Measurements from ENCODE around the gene BCL2. TPM values are rescaled to one million over a fixed set of nuclear protein-coding genes. Genes with fewer than 3 reads are reported as not detected.

Gene BCL2
- total RNA-seq, 4 donors from 2014 or later: 14.3 to 34.8 (median 23.5) TPM

DNA sequence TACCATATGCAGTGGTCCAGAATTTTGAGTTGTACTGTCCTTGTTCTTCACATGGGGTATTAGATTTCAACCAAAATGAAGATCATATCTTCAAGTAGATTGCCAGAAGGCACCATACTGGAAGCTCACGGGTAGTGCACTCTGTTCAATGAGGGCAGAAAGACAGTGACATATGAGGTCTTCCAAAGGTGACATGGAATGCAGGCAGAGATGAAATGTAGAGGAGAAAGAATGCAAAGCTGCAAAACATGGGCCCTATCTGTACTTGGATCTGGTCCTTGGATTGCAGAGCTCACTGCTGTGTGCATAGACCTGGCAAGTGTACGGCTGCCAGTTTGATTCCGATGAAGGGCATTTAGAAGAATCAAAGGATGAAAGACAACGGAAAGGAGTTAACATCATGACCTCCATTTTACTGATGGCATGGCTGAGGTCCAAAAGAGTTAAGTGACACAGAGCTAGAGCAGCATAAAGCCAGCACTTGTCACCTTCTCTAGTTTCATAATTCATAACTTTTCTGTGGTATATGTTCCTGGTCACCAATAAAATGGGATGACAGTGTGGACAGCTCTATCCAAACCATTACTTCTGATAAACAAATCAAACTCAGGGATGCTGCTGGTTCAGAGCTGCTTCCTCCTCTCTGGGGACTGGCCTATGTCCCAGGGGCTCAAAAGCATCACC lies 64.7 kb downstream of the BCL2 start:
- no peak for TF ChIP-seq EP300 (IDR thresholded peaks at IDR 0.05; ENCODE audit: low read depth)
- TF ChIP-seq POLR2A (IDR thresholded peaks at IDR 0.05): no peak
- no peak for TF ChIP-seq POLR2AphosphoS5 (IDR thresholded peaks at IDR 0.05)
- TF ChIP-seq, protein P1, sequence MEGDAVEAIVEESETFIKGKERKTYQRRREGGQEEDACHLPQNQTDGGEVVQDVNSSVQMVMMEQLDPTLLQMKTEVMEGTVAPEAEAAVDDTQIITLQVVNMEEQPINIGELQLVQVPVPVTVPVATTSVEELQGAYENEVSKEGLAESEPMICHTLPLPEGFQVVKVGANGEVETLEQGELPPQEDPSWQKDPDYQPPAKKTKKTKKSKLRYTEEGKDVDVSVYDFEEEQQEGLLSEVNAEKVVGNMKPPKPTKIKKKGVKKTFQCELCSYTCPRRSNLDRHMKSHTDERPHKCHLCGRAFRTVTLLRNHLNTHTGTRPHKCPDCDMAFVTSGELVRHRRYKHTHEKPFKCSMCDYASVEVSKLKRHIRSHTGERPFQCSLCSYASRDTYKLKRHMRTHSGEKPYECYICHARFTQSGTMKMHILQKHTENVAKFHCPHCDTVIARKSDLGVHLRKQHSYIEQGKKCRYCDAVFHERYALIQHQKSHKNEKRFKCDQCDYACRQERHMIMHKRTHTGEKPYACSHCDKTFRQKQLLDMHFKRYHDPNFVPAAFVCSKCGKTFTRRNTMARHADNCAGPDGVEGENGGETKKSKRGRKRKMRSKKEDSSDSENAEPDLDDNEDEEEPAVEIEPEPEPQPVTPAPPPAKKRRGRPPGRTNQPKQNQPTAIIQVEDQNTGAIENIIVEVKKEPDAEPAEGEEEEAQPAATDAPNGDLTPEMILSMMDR (IDR thresholded peaks at IDR 0.05): no peak
- H3K4me3 ChIP-seq: no peak overlapping the region
- H3K27me3 ChIP-seq: no peaks in the 10 kb centered on the region
- 82 to 94% methylated on average over 3 to 4 of the region's 4 CpGs for WGBS, 2 donors (ENCODE audit: low coverage in 1 of 2)
- intact Hi-C loops (cut with DNase I; ENCODE audit: low total_unique reads) (no loop called here), in situ Hi-C loops (cut with MboI; ENCODE audit: low pct_ligation_motif_present in 1 of 4, low pct_unique_long_range_greater_than_20kb in 1 of 4, low sequenced_read_pairs in 3 of 4) (no loop called here)
- no peaks in the 10 kb centered on the region for H3K36me3 ChIP-seq
- H3K27ac ChIP-seq: no peak overlapping the region
- H3K9me3 ChIP-seq: no peaks in the 10 kb centered on the region
- H3K4me1 ChIP-seq: peaks cover 5 to 40% (median 28%) of the 10 kb centered on the region in 4 donors
- DNase-seq: no peak

DNA sequence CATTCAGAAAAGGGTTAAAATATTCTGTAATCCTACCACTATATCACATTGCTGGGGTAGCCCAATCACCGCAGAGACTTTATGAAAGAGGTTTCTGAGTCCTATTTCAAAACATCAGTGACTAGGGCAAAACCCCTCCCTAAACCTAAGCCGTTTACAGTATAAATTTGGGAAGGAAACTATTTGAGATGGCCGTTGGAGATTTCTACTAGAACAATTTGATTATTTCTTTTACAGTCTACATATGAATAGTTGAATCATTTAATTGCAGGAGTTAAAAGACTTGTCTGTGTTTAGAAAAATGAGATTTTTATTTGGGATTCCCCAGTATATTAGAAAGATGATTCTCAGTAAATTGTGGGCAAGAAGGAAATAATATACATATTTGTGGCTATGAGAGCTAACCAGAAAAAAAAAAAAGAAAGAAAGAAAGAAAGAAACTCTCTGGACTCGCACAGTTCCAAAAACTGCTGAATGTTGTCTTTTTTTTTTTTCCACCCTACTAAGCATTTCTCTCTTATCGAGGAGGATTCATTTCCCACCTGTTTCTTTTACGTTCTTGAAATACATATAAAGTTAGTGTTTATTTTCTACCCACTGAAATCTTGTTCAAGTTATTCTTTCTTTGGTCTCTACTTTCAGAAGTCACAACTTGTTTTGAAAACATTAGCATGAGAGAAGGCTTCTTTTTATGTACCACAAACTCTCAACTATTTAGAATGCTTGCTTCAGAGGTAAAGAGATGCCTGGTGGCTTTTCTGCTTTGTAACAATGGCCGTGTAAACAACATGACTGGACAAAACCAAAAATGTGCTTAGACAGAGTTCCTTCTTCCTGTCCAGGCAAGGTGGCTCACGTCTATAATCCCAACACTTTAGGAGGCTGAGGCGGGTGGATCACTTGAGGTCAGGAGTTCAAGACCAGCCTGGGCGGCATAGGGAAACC lies 65.9 kb downstream of the BCL2 start:
- H3K4me3 ChIP-seq: no peak overlapping the region
- H3K36me3 ChIP-seq: no peaks in the 10 kb centered on the region
- H3K27ac ChIP-seq: peak overlapping the region; percentile 58 to 75 (median 70)
- no peaks in the 10 kb centered on the region for H3K9me3 ChIP-seq
- TF ChIP-seq POLR2A (IDR thresholded peaks at IDR 0.05) (no peak), POLR2AphosphoS5 (IDR thresholded peaks at IDR 0.05) (no peak), EP300 (IDR thresholded peaks at IDR 0.05; ENCODE audit: low read depth) (no peak)
- TF ChIP-seq, protein P1 (IDR thresholded peaks at IDR 0.05): no peak
- intact Hi-C loops (cut with DNase I; ENCODE audit: low total_unique reads): no loop called here
- H3K4me1 ChIP-seq: peaks cover 5 to 36% (median 27%) of the 10 kb centered on the region in 4 donors
- no peak for DNase-seq
- WGBS, 2 donors (ENCODE audit: low coverage in 1 of 2): 11 to 44% methylated on average over 6 to 10 of the region's 10 CpGs
- in situ Hi-C loops (cut with MboI; ENCODE audit: low pct_ligation_motif_present in 1 of 4, low pct_unique_long_range_greater_than_20kb in 1 of 4, low sequenced_read_pairs in 3 of 4): no loop called here
- no peaks in the 10 kb centered on the region for H3K27me3 ChIP-seq

DNA sequence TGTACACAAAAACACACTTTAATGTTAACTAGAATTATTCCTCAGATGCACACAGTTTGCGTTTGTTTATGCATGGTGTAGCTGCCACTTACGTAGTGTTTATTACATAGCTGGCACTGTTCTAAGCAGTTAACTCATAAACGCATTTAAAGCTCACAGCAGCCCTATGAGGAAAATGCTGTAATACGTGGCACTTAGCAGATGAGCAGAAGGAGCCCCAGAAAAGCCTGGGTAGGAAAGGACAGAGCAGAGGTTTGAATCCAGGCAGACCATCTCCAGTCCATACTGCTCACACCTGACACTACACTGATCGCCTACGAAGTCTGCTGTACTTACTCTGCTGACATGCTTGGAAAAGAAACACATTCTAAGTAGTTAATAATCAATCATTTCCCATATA lies 66.6 kb downstream of the BCL2 start:
- Histone ChIP-seq H3K27ac (peak overlapping the region; percentile 58 to 75 (median 70)), H3K27me3 (no peaks in the 10 kb centered on the region), H3K4me3 (no peak overlapping the region), H3K36me3 (no peaks in the 10 kb centered on the region), H3K9me3 (no peaks in the 10 kb centered on the region), H3K4me1 (peaks cover 5 to 35% (median 25%) of the 10 kb centered on the region in 4 donors)
- WGBS, 2 donors (ENCODE audit: low coverage in 1 of 2): 33 to 37% methylated on average over 6 of the region's 6 CpGs
- no peak for DNase-seq
- TF ChIP-seq POLR2AphosphoS5 (IDR thresholded peaks at IDR 0.05): peak in 1 of 3 donors; percentile 8
- no peak for TF ChIP-seq POLR2A (IDR thresholded peaks at IDR 0.05)
- in situ Hi-C loops (cut with MboI; ENCODE audit: low pct_ligation_motif_present in 1 of 4, low pct_unique_long_range_greater_than_20kb in 1 of 4, low sequenced_read_pairs in 3 of 4): no loop called here
- intact Hi-C loops (cut with DNase I; ENCODE audit: low total_unique reads): no loop called here

DNA sequence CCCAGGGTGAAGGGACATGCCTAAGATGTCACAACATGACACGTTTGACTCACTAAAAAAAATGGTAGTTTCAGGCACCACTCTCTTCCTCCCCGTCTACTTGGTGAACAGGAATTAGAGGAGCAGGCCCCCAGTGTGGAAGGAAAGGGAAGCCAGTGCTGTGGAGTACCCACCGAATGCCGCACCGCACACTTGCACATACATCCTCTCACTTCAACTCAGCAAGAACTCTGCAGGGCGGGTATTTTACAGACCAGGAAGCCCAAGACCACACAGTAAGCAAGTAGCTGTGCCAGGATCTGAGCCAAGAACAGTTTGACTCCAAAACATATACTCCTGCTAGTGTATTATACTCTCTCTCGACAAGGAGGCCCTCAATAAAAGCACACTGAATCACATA lies 69.8 kb downstream of the BCL2 start:
- no peaks in the 10 kb centered on the region for H3K36me3 ChIP-seq
- intact Hi-C loops (cut with DNase I; ENCODE audit: low total_unique reads): no loop called here
- H3K4me3 ChIP-seq: no peak overlapping the region
- in situ Hi-C loops (cut with MboI; ENCODE audit: low pct_ligation_motif_present in 1 of 4, low pct_unique_long_range_greater_than_20kb in 1 of 4, low sequenced_read_pairs in 3 of 4): no loop called here
- TF ChIP-seq POLR2AphosphoS5 (IDR thresholded peaks at IDR 0.05): peak in 1 of 3 donors; percentile 10
- no peak for TF ChIP-seq POLR2A (IDR thresholded peaks at IDR 0.05)
- H3K9me3 ChIP-seq: no peaks in the 10 kb centered on the region
- H3K27ac ChIP-seq: peak overlapping the region in 3 of 4 donors; percentile 9 to 59 (median 39)
- WGBS, 2 donors (ENCODE audit: low coverage in 1 of 2): 55 to 63% methylated on average over 2 to 7 of the region's 7 CpGs
- DNase-seq: peak; percentile 42
- H3K4me1 ChIP-seq: peaks cover 5 to 36% (median 24%) of the 10 kb centered on the region in 4 donors
- H3K27me3 ChIP-seq: no peaks in the 10 kb centered on the region

DNA sequence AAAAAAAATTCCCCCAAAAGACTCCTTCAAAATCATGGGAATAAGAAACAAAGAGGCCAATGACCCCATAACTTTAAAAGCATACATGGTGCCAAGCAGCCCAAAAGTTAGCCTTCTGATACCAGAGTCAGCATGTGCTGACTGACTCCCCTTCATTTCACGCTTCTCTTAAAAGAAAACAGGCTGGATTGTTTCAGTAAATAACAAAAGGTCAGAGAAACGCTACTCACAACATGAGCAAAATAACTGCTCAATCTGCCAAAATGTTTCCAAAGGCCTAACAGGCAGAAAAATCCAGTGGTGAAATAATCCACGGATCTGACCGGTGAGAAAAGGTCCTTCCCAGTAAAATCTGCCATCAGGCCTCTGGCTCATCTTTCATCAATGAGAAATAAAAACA lies 71.6 kb downstream of the BCL2 start:
- no peak for DNase-seq
- H3K36me3 ChIP-seq: no peaks in the 10 kb centered on the region
- in situ Hi-C loops (cut with MboI; ENCODE audit: low pct_ligation_motif_present in 1 of 4, low pct_unique_long_range_greater_than_20kb in 1 of 4, low sequenced_read_pairs in 3 of 4): no loop called here
- no peaks in the 10 kb centered on the region for H3K9me3 ChIP-seq
- no peak overlapping the region for H3K4me3 ChIP-seq
- WGBS, 2 donors (ENCODE audit: low coverage in 1 of 2): 73 to 84% methylated on average over 4 of the region's 4 CpGs
- no peak for TF ChIP-seq POLR2A (IDR thresholded peaks at IDR 0.05)
- TF ChIP-seq POLR2AphosphoS5 (IDR thresholded peaks at IDR 0.05): no peak
- TF ChIP-seq, protein P1 (IDR thresholded peaks at IDR 0.05): no peak
- TF ChIP-seq EP300 (IDR thresholded peaks at IDR 0.05; ENCODE audit: low read depth): no peak
- no peaks in the 10 kb centered on the region for H3K27me3 ChIP-seq
- H3K27ac ChIP-seq: peak overlapping the region in 2 of 4 donors; percentile 15 to 36
- peaks cover 0 to 22% (median 15%) of the 10 kb centered on the region in 4 donors for H3K4me1 ChIP-seq
- intact Hi-C loops (cut with DNase I; ENCODE audit: low total_unique reads): no loop called here

All from transverse colon (tissue), 4 donors.